GM13977 (cell line): ENCODE data around the gene MORF4L1.
"Not testable (repeated sequence)": the region's sequence is repeated elsewhere in the genome, so short reads cannot be mapped to it uniquely, and the experiment has no call there.

Experiments used
- DNase-seq: peaks from one replicate; pipeline ENCODE4 v3.0.0; 2012; ENCODE audit warnings: low spot score
- CTCF ChIP-seq: IDR thresholded peaks from 2 replicates; pipeline ENCODE4 v1.5.1; 2012; ENCODE audit warnings: mild to moderate bottlenecking, control low read depth; ENCODE audit not compliant: insufficient read depth; ENCODE audit errors: extremely low read depth, missing control alignments
- in situ Hi-C: fragments of 300-500 bp; cut with MboI; formaldehyde crosslinking; loops from one replicate; pipeline ENCODE4 v1.12.0; 2022; ENCODE audit warnings: low sequenced_read_pairs, low pct_unique_long_range_greater_than_20kb, mixed read lengths, inconsistent platforms; ENCODE audit not compliant: unreplicated experiment

Gene MORF4L1

DNA sequence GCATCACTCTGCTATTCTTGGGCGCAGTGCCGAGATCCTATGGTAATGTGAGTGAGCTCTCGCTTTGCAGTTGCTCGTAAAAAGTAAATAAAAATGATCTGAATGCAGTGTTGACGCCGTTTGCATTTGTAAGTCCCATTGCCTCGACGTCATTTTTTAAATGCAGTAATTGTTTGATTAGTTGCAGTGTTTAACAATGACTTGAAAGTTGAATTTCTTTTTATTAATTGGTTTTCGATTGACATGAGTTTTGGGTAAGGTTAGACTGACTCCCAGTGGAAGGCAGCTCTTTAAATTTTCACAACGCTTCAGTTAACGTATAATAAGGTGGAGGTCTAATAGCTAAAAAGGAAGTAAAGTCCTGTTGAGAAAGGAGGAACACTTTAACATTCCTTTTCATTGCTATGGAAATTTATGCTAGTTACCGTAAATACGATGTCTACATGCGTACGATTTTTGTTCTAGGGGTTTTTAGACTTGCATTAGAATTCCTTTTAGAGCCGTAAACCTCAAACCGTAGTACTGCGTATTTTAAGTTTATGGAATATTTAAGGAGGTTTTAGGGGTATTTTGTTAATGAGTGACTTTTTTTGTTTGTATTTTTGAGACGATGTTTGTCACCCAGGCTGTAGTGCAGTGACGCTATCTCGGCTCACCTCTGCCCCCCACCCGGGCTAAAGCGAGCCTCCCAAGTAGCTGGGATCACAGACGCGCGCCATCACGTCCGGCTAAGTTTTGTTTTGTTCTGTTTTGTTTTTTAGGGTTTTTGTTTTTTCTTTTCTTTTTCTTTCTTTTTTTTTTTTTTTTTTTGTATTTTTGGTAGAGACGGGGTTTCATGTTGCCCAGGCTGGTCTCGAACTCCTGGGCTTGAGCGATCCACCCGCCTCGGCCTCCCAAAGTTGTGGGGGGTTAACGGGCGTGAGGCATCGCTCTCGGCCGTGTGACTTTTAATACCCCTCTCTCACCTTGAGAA is 1.4 kb downstream of the MORF4L1 start:
- in situ Hi-C loops, result no loop called here
- TF ChIP-seq CTCF, result no peak
- DNase-seq, result no peak

- no peak for TF ChIP-seq CTCF
- no peak for DNase-seq
- in situ Hi-C loops, result no loop called here
These were observed 2.6 kb downstream of the MORF4L1 start for GRCh38 chr15:78875107-78875914.

DNA sequence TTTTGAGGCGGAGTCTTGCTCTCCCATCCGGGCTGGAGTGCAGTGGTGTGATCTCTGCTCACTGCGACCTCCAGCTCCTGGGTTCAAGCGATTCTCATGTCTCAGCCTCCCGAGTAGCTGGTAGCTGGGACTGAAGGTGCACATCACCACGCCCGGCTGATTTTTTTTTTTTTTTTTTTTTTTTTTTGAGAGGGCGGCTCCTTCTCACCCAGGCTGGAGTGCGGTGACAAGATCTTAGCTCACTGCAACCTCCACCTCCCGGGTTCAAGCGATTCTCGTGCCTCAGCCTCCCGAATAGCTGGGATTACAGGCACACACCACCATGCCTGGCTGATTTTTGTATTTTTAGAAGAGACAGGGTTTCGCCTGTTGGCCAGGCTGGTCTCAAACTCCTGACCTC is 4.3 kb downstream of the MORF4L1 start:
- in situ Hi-C loops, DNase-seq: not testable (repeated sequence)

DNA sequence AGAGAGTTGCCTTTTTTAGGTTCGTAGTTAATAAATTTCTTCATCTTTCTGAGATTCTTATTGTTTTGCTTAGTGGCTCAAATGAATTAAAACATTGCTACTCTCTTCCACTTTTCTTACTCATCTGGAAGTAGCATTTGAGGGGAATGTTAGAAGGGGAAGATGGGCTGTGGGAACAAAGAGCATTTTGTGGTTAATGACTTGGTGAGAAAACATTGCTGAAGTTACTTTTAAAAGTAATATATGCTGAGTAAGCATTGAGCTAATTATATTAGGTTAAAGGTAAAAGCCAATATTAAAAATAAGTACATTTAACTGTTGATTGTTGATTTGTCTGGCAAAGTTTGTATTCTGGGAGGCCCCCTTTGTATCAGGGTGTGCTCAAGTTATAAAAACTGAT is 5.7 kb downstream of the MORF4L1 start:
- DNase-seq, result no peak
- in situ Hi-C loops, result no loop called here
- TF ChIP-seq CTCF, result no peak

GRCh38 chr15:78879517-78880241 is 7.0 kb downstream of the MORF4L1 start:
- no peak for TF ChIP-seq CTCF

DNA sequence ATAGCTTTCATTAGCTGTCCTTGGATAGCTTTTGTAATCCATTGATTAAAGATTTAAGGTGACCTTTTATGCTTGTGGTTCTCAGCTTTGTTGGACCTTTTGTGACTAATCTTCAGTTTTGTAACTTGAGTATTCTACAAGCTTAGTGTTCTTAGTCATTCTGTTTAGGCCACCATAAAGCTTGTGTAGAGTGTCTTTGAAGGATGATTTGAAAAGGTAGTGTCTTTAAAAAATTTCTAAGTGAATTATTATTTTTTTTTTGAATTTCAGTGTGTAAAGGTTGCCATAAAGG is 7.5 kb downstream of the MORF4L1 start:
- in situ Hi-C loops, result no loop called here
- no peak for TF ChIP-seq CTCF
- no peak for DNase-seq

More at GRCh38 chr15:78879517-78880241, 7.0 kb downstream of the MORF4L1 start:
- in situ Hi-C loops, result no loop called here
- DNase-seq, result no peak

DNA sequence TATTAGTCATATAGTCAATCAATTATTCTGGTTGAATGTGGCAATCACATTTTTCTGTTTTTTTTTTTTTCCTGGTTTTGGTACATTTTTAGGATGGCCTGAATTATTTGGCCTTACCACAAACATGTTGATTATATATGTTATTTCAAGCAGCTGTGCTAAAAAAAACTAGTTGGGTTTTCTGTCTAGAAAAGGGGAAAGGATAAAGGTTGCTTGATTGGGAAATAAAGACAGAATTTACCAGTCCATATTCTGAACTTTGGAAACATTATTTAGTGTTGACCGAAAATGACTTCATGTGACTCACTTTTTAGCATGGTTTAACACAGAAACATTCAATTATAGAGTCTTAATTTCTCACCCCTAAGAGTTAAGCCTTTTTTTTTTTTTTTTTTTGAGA is 8.1 kb downstream of the MORF4L1 start:
- TF ChIP-seq CTCF, result no peak
- in situ Hi-C loops, result no loop called here

More for the DNA sequence above, 8.1 kb downstream of the MORF4L1 start:
- DNase-seq, result no peak
